ENCODE results near the gene EFNA2. TPM values are rescaled to one million over a fixed set of nuclear protein-coding genes. Genes with fewer than 3 reads are reported as not detected.

The EFNA2 gene
- total RNA-seq, 1 donor from 2014 or later, result not detected

DNA sequence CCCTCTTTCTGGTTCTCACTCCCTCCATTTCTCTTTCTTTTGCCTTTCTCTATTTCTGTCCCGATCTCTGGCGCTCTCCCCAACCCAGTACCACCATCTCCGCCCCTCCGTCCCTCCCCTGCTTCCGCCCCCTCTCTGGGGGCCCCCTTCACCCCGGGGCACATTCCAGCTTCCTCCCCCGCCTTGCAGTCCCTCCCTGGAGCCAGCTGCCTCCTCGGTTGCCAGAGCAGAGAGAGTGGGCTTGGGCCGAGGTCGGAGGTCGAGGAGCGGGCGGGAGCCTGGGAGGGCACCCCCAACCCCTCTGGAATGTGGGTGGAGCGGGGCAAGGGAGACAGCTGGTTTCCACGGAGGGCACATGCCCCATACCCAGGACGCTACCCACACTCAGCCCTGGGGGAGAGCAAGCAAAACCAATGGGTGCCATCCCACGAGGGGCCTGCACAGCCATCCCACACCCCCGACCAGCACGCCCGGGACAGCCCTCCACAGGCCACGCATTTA is 23.0 kb upstream of the EFNA2 start:
- H3K4me3 ChIP-seq, result peak overlapping the region; percentile 76

GRCh38 chr19:1263188-1263587 is 22.5 kb upstream of the EFNA2 start:
- ATAC-seq, result no peak
- intact Hi-C loops (cut with DNase I), result no loop called here
- peak overlapping the region; percentile 98 for H3K27ac ChIP-seq

More for the DNA sequence above, 23.0 kb upstream of the EFNA2 start:
- H3K36me3 ChIP-seq, result peaks cover 7% of the 10 kb centered on the region
- peaks cover 81% of the 10 kb centered on the region for H3K4me1 ChIP-seq
- ATAC-seq (no peak), DNase-seq (no peak)
- intact Hi-C loops (cut with DNase I), result no loop called here
- no peaks in the 10 kb centered on the region for H3K9me3 ChIP-seq
- peak overlapping the region; percentile 98 for H3K27ac ChIP-seq
- TF ChIP-seq, protein P1, sequence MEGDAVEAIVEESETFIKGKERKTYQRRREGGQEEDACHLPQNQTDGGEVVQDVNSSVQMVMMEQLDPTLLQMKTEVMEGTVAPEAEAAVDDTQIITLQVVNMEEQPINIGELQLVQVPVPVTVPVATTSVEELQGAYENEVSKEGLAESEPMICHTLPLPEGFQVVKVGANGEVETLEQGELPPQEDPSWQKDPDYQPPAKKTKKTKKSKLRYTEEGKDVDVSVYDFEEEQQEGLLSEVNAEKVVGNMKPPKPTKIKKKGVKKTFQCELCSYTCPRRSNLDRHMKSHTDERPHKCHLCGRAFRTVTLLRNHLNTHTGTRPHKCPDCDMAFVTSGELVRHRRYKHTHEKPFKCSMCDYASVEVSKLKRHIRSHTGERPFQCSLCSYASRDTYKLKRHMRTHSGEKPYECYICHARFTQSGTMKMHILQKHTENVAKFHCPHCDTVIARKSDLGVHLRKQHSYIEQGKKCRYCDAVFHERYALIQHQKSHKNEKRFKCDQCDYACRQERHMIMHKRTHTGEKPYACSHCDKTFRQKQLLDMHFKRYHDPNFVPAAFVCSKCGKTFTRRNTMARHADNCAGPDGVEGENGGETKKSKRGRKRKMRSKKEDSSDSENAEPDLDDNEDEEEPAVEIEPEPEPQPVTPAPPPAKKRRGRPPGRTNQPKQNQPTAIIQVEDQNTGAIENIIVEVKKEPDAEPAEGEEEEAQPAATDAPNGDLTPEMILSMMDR (IDR thresholded peaks at IDR 0.05), result no peak
- H3K27me3 ChIP-seq (ENCODE audit: low read depth), result no peaks in the 10 kb centered on the region

DNA sequence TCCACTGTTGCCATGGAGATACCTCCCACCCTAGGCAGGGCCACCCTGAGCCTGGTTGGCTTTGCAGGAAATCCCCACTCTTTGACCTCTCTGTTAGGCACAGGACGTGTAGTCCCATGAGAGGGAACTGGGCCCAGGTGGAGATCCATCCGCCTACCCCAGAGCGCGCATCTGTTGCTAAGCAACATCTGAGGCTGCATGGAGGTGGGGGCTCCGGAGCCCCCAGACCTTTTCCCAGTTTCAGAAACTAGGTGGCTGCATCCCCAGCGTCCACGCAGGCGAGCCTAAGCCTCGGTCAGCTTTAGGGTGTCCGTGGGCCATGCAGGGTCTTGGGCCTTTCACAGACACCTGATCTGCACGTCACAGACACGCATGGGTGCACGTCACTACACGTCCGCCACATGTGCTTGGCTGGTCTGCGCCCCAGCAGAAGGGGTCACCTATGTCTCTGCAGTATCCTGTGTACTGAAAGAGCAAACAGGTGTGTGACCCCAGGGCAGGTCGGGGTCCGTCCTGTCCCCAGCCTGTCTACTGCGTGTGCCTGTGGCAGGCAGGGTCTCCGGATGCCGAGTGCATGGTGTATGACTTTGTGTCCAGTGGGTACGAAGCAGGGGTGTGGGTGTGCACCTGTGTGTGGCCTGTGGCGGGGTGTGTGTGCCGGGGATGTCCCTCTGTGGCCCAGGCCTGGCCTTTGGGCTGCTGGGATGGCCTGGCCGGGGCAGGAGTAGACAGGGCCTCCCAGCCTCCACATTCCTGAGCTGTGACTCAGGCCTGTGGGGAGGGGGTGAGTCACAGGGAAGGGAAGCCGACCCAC is 20.7 kb upstream of the EFNA2 start:
- H3K9me3 ChIP-seq, result no peaks in the 10 kb centered on the region
- TF ChIP-seq, protein P1 (IDR thresholded peaks at IDR 0.05), result no peak
- DNase-seq (peak; percentile 70), ATAC-seq (no peak)
- no peaks in the 10 kb centered on the region for H3K36me3 ChIP-seq
- peak overlapping the region; percentile 88 for H3K27ac ChIP-seq
- no peaks in the 10 kb centered on the region for H3K27me3 ChIP-seq (ENCODE audit: low read depth)
- peak overlapping the region; percentile 68 for H3K4me3 ChIP-seq
- intact Hi-C loops (cut with DNase I), result no loop called here
- H3K4me1 ChIP-seq, result peaks cover 73% of the 10 kb centered on the region

More at GRCh38 chr19:1263188-1263587, 22.5 kb upstream of the EFNA2 start:
- no peak for DNase-seq
- TF ChIP-seq, protein P1 (IDR thresholded peaks at IDR 0.05), result no peak
- no peak overlapping the region for H3K4me3 ChIP-seq
- H3K36me3 ChIP-seq, result peaks cover 2% of the 10 kb centered on the region
- no peaks in the 10 kb centered on the region for H3K27me3 ChIP-seq (ENCODE audit: low read depth)
- H3K9me3 ChIP-seq, result no peaks in the 10 kb centered on the region
- peaks cover 81% of the 10 kb centered on the region for H3K4me1 ChIP-seq

GRCh38 chr19:1265615-1266128 is 20.0 kb upstream of the EFNA2 start:
- TF ChIP-seq, protein P1 (IDR thresholded peaks at IDR 0.05), result no peak
- no peaks in the 10 kb centered on the region for H3K27me3 ChIP-seq (ENCODE audit: low read depth)
- H3K9me3 ChIP-seq, result no peaks in the 10 kb centered on the region
- ATAC-seq, result no peak
- peaks cover 4% of the 10 kb centered on the region for H3K36me3 ChIP-seq
- peak overlapping the region; percentile 68 for H3K4me3 ChIP-seq
- H3K27ac ChIP-seq, result peak overlapping the region; percentile 88
- DNase-seq, result peak; percentile 80
- peaks cover 73% of the 10 kb centered on the region for H3K4me1 ChIP-seq
- intact Hi-C loops (cut with DNase I), result no loop called here

- H3K27me3 ChIP-seq (ENCODE audit: low read depth), result no peaks in the 10 kb centered on the region
- H3K4me1 ChIP-seq, result peaks cover 76% of the 10 kb centered on the region
- H3K36me3 ChIP-seq, result peaks cover 10% of the 10 kb centered on the region
- intact Hi-C loops (cut with DNase I), result no loop called here
- peak overlapping the region; percentile 68 for H3K4me3 ChIP-seq
- H3K9me3 ChIP-seq, result no peaks in the 10 kb centered on the region
- ATAC-seq, result peak; percentile 63 to 72
- TF ChIP-seq, protein P1 (IDR thresholded peaks at IDR 0.05), result no peak
- peak; percentile 93 for DNase-seq
- H3K27ac ChIP-seq, result peak overlapping the region; percentile 88
Measured at GRCh38 chr19:1266129-1266915, 19.4 kb upstream of the EFNA2 start.
